Mesendoderm (in vitro differentiated cells): ENCODE data around the gene MAEA.

Source experiments
- DNase-seq: peaks from one replicate; pipeline ENCODE4 v3.0.0; 2013
- H2AK5ac ChIP-seq: 2 replicates; pipeline ENCODE4 v1.6.1; 2013; ENCODE audit warnings: low read length, inconsistent platforms
- H2BK120ac ChIP-seq: 2 replicates; pipeline ENCODE4 v1.6.1; 2013; ENCODE audit warnings: low read depth, mild to moderate bottlenecking, low read length, moderate library complexity, mixed read lengths
- H2BK15ac ChIP-seq: replicated peaks from 2 replicates; pipeline ENCODE4 v1.6.1; 2013; ENCODE audit warnings: low read depth, mild to moderate bottlenecking, moderate library complexity
- H2BK5ac ChIP-seq: 2 replicates; pipeline ENCODE4 v1.6.1; 2013; ENCODE audit warnings: low read length, inconsistent platforms
- H3K18ac ChIP-seq: 2 replicates; pipeline ENCODE4 v1.6.1; 2013; ENCODE audit warnings: mild to moderate bottlenecking, low read length, mixed read lengths
- H3K23ac ChIP-seq: one replicate; pipeline ENCODE4 v1.6.1; 2013; ENCODE audit warnings: low read length
- H3K27ac ChIP-seq: 2 replicates; pipeline ENCODE4 v1.5.1; 2013; ENCODE audit warnings: low read depth, mild to moderate bottlenecking, inconsistent platforms, low read length, moderate library complexity
- H3K27me3 ChIP-seq: 2 replicates; pipeline ENCODE4 v1.6.1; 2013; ENCODE audit warnings: low read length, control low read depth, mild to moderate bottlenecking, inconsistent platforms; ENCODE audit not compliant: insufficient read depth, poor library complexity
- H3K36me3 ChIP-seq: 2 replicates; pipeline ENCODE4 v1.6.1; 2013; ENCODE audit warnings: low read length, inconsistent platforms; ENCODE audit not compliant: control insufficient read depth, insufficient read depth
- H3K4ac ChIP-seq: one replicate; pipeline ENCODE4 v1.6.1; 2013; ENCODE audit warnings: low read depth, mild to moderate bottlenecking, low read length, moderate library complexity
- H3K4me1 ChIP-seq: 2 replicates; pipeline ENCODE4 v1.6.1; 2013; ENCODE audit warnings: low read depth, low read length, inconsistent platforms; ENCODE audit not compliant: control insufficient read depth
- H3K4me2 ChIP-seq: 2 replicates; pipeline ENCODE4 v1.6.1; 2013; ENCODE audit warnings: low read length
- H3K4me3 ChIP-seq: 2 replicates; pipeline ENCODE4 v1.5.1; 2013; ENCODE audit warnings: mild to moderate bottlenecking, low read length
- H3K56ac ChIP-seq: one replicate; pipeline ENCODE4 v1.6.1; 2013; ENCODE audit warnings: low read length
- H3K79me1 ChIP-seq: 2 replicates; pipeline ENCODE4 v1.6.1; 2013; ENCODE audit warnings: low read length, inconsistent platforms
- H3K79me2 ChIP-seq: 2 replicates; pipeline ENCODE4 v1.6.1; 2013; ENCODE audit warnings: mild to moderate bottlenecking, low read length; ENCODE audit not compliant: control insufficient read depth, insufficient read depth
- H3K9ac ChIP-seq: 2 replicates; pipeline ENCODE4 v1.6.1; 2013; ENCODE audit warnings: low read length, inconsistent platforms
- H4K5ac ChIP-seq: one replicate; pipeline ENCODE4 v1.6.1; 2013; ENCODE audit warnings: low read length
- H4K8ac ChIP-seq: one replicate; pipeline ENCODE4 v1.6.1; 2013; ENCODE audit warnings: low read depth, mild to moderate bottlenecking, control low read depth, low read length, moderate library complexity
- WGBS: extraction: QIAGEN DNeasy Blood & Tissue Kit; methylation state at CpG from one replicate; pipeline ENCODE4 v1.1.7; 2013; ENCODE audit warnings: low lambda C conversion rate, missing lambda C conversion rate; ENCODE audit not compliant: insufficient coverage; ENCODE audit errors: extremely low coverage; 5-methylcytosine and 5-hydroxymethylcytosine counted together

Gene MAEA

DNA sequence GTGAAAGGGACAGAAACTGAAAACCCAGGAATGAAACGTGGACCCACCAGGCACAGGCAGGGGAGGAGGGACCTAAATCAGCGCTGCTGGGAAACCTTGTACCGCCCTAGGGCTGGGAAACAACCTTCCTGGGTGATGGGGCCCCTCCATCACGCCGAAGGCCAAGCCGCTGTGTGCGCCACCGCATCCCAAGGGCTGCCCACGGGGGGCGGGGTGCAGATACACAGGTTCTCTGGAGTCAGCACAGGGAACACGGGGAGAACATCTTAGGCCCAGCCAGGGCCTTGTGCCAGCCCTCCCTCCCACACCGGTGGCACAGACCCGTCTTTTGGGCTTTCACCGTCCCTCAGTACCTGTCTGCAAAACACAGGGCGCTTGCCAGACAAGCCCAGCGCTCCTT lies 70.3 kb downstream of the MAEA start:
- no peak overlapping the region for H2BK120ac ChIP-seq
- H3K79me2 ChIP-seq = no peaks in the 10 kb centered on the region
- H3K18ac ChIP-seq = no peak overlapping the region
- no peak overlapping the region for H3K56ac ChIP-seq
- WGBS = no CpG with 5 or more reads among the region's 16 CpGs
- no peak overlapping the region for H3K9ac ChIP-seq
- no peak overlapping the region for H3K27ac ChIP-seq
- no peaks in the 10 kb centered on the region for H3K79me1 ChIP-seq
- no peak overlapping the region for H2AK5ac ChIP-seq
- H3K23ac ChIP-seq = no peak overlapping the region
- H3K36me3 ChIP-seq = no peaks in the 10 kb centered on the region
- H2BK5ac ChIP-seq = no peak overlapping the region
- H3K4me2 ChIP-seq = no peak overlapping the region
- DNase-seq = no peak
- H3K4me3 ChIP-seq = no peak overlapping the region
- no peak overlapping the region for H4K8ac ChIP-seq
- no peak overlapping the region for H2BK15ac ChIP-seq
- H3K4me1 ChIP-seq = no peaks in the 10 kb centered on the region
- no peak overlapping the region for H3K4ac ChIP-seq
- H4K5ac ChIP-seq = no peak overlapping the region
- no peaks in the 10 kb centered on the region for H3K27me3 ChIP-seq

DNA sequence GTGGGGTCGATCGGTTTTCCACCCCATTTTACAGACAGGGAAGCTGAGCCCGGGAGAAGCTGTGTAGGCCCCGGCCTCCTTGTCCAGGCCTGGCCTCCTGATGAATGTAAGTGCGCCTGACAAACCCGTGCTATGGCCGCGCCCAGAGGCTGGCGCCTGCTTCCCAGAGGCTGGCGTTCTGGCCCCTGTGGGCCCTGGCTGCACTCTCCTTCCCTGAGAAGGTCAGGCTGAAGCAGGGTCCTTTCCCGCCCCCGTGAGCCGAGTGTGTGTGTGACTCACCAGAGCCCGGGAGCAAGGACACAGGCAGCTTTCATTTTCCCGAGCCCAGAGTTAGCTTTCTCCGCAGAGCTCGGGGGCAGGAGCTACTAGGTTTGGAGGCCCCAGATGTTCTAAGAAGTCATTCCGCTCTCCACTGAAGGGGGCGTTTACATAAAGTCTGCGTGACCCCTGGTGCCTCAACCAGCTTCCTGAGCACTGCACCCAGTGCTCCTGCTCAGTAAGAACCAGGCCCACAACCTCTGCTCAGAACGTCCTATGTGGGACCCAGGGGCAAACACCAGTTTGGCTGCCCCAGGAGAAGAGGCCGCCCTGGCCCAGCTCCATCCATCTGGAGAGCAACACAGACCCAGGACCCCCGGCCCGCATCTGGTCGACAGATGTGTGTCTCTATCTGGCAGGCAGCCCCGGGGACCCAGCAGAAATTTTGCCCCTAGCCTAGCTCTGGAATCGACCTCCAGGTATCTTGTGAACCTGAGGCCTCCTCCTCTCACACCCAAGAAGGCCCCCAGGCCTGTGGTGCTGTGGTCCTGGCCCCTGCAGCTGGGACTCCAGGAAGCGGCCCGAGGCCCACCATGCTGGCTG lies 71.0 kb downstream of the MAEA start:
- H3K4me2 ChIP-seq = no peak overlapping the region
- no peak overlapping the region for H3K27ac ChIP-seq
- H3K79me2 ChIP-seq = no peaks in the 10 kb centered on the region
- DNase-seq = no peak
- H4K8ac ChIP-seq = no peak overlapping the region
- H3K56ac ChIP-seq = no peak overlapping the region
- H2BK5ac ChIP-seq = no peak overlapping the region
- no peak overlapping the region for H2BK15ac ChIP-seq
- H2BK120ac ChIP-seq = no peak overlapping the region
- H2AK5ac ChIP-seq = no peak overlapping the region
- no peaks in the 10 kb centered on the region for H3K4me1 ChIP-seq
- H3K23ac ChIP-seq = no peak overlapping the region
- H3K18ac ChIP-seq = no peak overlapping the region
- H3K4ac ChIP-seq = no peak overlapping the region
- H3K4me3 ChIP-seq = no peak overlapping the region
- H3K79me1 ChIP-seq = no peaks in the 10 kb centered on the region
- WGBS = no CpG with 5 or more reads among the region's 29 CpGs
- H4K5ac ChIP-seq = no peak overlapping the region
- no peak overlapping the region for H3K9ac ChIP-seq
- no peaks in the 10 kb centered on the region for H3K27me3 ChIP-seq
- H3K36me3 ChIP-seq = no peaks in the 10 kb centered on the region

DNA sequence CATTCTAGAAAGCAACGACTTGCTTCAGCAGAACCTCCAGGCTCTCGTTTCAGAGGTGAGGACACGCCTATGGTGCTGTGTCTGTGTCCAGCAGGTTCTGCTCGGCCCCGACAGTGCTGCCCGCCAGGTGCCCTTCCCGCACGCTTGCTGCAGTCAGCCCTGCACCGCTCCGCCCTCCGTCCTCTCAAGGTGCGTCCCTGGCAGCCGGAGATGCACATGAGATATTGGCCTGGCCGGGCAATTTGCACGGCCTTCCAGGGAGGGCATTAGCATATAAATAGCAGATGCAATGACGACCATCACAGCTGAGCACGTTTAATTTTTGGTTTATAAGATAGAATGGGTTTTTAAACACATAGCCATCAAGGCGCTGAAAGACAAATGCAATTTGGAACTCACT lies 71.7 kb downstream of the MAEA start:
- WGBS = no CpG with 5 or more reads among the region's 18 CpGs
- Histone ChIP-seq H2BK120ac (no peak overlapping the region), H3K23ac (no peak overlapping the region), H3K4ac (no peak overlapping the region), H3K4me1 (no peaks in the 10 kb centered on the region), H3K79me2 (no peaks in the 10 kb centered on the region), H4K5ac (no peak overlapping the region), H2BK15ac (no peak overlapping the region), H2BK5ac (no peak overlapping the region), H3K79me1 (no peaks in the 10 kb centered on the region), H4K8ac (no peak overlapping the region), H2AK5ac (no peak overlapping the region), H3K9ac (no peak overlapping the region), H3K36me3 (no peaks in the 10 kb centered on the region), H3K18ac (no peak overlapping the region), H3K4me2 (no peak overlapping the region), H3K27ac (no peak overlapping the region), H3K27me3 (no peaks in the 10 kb centered on the region), H3K4me3 (no peak overlapping the region), H3K56ac (no peak overlapping the region)
- DNase-seq = no peak

DNA sequence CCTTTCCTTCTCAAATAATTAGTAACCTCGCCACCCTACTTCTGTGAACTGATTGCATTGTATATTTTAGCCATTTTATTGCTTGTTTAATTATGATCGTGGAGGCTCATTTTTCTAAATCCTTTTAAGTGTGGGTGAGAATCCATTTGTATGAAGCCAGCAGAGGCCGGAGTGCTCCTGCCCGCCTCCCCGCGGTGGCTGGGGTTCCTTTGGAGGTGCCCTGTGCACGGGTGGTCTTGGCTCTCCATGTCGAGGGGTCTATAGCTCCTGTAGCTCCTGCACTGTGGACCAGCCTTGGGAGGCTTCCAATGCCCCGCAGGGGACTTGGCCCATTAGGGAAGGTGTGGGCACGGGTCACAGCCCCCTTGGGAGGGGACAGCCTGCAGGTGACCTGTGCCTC lies 72.4 kb downstream of the MAEA start:
- Histone ChIP-seq H3K27me3 (no peaks in the 10 kb centered on the region), H3K56ac (no peak overlapping the region), H3K9ac (no peak overlapping the region), H3K4me1 (no peaks in the 10 kb centered on the region), H4K8ac (no peak overlapping the region), H3K4ac (no peak overlapping the region), H2BK120ac (no peak overlapping the region), H2BK15ac (no peak overlapping the region), H3K23ac (no peak overlapping the region), H3K4me3 (no peak overlapping the region), H3K18ac (no peak overlapping the region), H4K5ac (no peak overlapping the region), H3K36me3 (no peaks in the 10 kb centered on the region), H3K79me1 (no peaks in the 10 kb centered on the region), H2BK5ac (no peak overlapping the region), H3K4me2 (no peak overlapping the region), H3K27ac (no peak overlapping the region), H2AK5ac (no peak overlapping the region), H3K79me2 (no peaks in the 10 kb centered on the region)
- WGBS = no CpG with 5 or more reads among the region's 10 CpGs
- no peak for DNase-seq

DNA sequence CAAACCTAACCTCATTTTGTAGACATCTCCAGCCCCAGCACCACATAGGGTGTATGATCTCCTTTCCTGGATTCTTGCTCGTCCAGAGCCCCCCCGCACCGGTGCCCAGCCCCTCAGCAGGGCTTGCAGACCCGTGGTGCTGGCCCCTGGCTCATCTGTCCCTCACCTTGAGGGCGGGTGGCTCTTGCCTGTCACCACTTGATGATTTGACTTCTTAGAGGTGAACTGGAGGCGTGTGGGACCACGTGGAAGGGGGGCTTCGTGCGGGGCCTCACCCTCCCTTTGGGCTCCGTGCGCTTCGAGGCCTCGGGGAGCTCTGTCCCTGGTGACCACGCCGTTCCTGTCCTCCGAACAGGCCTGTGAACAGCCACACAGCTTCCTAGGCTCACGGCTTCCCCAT lies 72.8 kb downstream of the MAEA start:
- WGBS = no CpG with 5 or more reads among the region's 17 CpGs
- H3K79me2 ChIP-seq = no peaks in the 10 kb centered on the region
- H3K4me1 ChIP-seq = no peaks in the 10 kb centered on the region

DNA sequence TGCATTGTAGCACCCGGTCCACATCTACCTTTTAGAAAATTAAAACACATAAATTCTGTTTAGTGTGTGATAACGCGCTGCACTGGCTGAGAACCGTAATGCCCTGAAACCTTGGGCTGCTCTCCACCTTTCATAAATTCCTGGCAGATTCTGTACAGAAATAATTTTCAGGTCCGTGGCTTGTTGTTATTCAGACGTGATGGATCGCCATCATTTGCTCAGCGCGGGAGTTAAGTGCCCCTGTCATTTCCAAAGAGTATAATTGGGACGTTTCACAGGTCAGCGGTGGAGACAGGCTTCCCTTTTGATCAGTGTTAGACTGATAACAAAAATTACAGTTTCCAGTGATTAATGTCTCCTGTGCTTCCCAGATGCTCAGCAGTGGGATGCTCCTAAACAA lies 73.8 kb downstream of the MAEA start:
- Histone ChIP-seq H3K4me2 (no peak overlapping the region), H3K79me2 (no peaks in the 10 kb centered on the region), H3K27ac (no peak overlapping the region), H3K56ac (no peak overlapping the region), H3K4ac (no peak overlapping the region), H3K9ac (no peak overlapping the region), H2BK5ac (no peak overlapping the region), H2BK120ac (no peak overlapping the region), H3K36me3 (no peaks in the 10 kb centered on the region), H2BK15ac (no peak overlapping the region), H3K4me1 (no peaks in the 10 kb centered on the region), H3K27me3 (no peaks in the 10 kb centered on the region), H4K5ac (no peak overlapping the region), H3K23ac (no peak overlapping the region), H3K4me3 (no peak overlapping the region), H3K18ac (no peak overlapping the region), H4K8ac (no peak overlapping the region), H2AK5ac (no peak overlapping the region), H3K79me1 (no peaks in the 10 kb centered on the region)
- no peak for DNase-seq
- no CpG with 5 or more reads among the region's 11 CpGs for WGBS

More for the DNA sequence above, 72.8 kb downstream of the MAEA start:
- H2AK5ac ChIP-seq = no peak overlapping the region
- no peak overlapping the region for H3K23ac ChIP-seq
- no peaks in the 10 kb centered on the region for H3K36me3 ChIP-seq
- no peak overlapping the region for H3K18ac ChIP-seq
- H2BK15ac ChIP-seq = no peak overlapping the region
- DNase-seq = no peak
- H3K9ac ChIP-seq = no peak overlapping the region
- no peaks in the 10 kb centered on the region for H3K79me1 ChIP-seq
- H2BK5ac ChIP-seq = no peak overlapping the region
- H3K56ac ChIP-seq = no peak overlapping the region
- no peak overlapping the region for H2BK120ac ChIP-seq
- H3K27me3 ChIP-seq = no peaks in the 10 kb centered on the region
- H3K27ac ChIP-seq = no peak overlapping the region
- no peak overlapping the region for H4K8ac ChIP-seq
- no peak overlapping the region for H3K4me3 ChIP-seq
- no peak overlapping the region for H4K5ac ChIP-seq
- H3K4me2 ChIP-seq = no peak overlapping the region
- H3K4ac ChIP-seq = no peak overlapping the region
